Upper lobe of right lung (tissue), 1 donor: ENCODE results near the gene SYT17. TPM values are rescaled to one million over a fixed set of nuclear protein-coding genes. Genes with fewer than 3 reads are reported as not detected.

ENCODE experiments used
- ATAC-seq: fragments of 200-7000 bp; cut with Tn5 transposase; one replicate; pipeline ENCODE4 v1.9.1; 2020; ENCODE audit warnings: mild to moderate bottlenecking, moderate library complexity
- DNase-seq: peaks from one replicate; pipeline ENCODE4 v3.0.0-alpha.2; 2020
- H3K27ac ChIP-seq: fragments of 200-600 bp; one replicate; pipeline ENCODE4 v1.8.0; 2022
- H3K27me3 ChIP-seq: fragments of 200-600 bp; one replicate; pipeline ENCODE4 v1.8.0; 2022; ENCODE audit warnings: mild to moderate bottlenecking
- H3K36me3 ChIP-seq: fragments of 200-600 bp; one replicate; pipeline ENCODE4 v1.8.0; 2022
- H3K4me1 ChIP-seq: fragments of 200-600 bp; one replicate; pipeline ENCODE4 v1.8.0; 2022
- H3K4me3 ChIP-seq: fragments of 200-600 bp; one replicate; pipeline ENCODE4 v1.8.0; 2022; ENCODE audit warnings: mild to moderate bottlenecking
- H3K9me3 ChIP-seq: fragments of 200-600 bp; one replicate; pipeline ENCODE4 v1.8.0; 2022
- intact Hi-C: fragments of 100-400 bp; cut with DNase I; formaldehyde crosslinking; loops from one replicate; pipeline ENCODE4 v1.11.0; 2022
- total RNA-seq: library from RNA; stranded (reverse); fragmentation: NEBNext Ultra II Directional; extraction: Animal tissue kit (Norgen Biotek cat#: 25700); gene quantifications from one replicate; pipeline ENCODE4 v1.2.1, GENCODE V29; 2021
- TF ChIP-seq, protein P1 (sequence below): fragments of 200-600 bp; IDR thresholded peaks from one replicate; pipeline ENCODE4 v1.8.0; 2022; ENCODE audit warnings: antibody characterized with exemption
- donor health status: DM: no; HTN: yes; CAD: no; lungs with severe emphysema.

The SYT17 gene
- total RNA-seq, 1 donor from 2014 or later, result 13.7 TPM

DNA sequence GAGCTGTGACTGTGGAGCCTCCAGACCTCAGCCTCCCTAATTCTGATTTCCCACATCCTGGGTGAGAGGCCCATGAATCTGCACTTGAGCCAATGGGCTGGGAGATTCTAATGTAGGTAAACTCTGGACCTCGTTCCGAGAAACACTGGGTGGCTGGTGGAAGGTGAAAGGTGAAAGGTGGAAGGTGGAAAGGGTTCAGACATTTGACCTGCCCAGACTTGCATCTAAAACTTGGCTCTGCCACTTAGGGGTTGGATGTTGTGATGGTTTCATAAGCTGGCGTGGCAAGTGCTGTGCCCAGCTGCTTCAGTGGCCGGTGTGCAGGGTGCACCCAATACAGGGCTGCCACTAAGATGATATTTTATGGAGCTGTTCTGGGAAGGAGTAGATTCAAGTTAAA lies 24.8 kb downstream of the SYT17 start:
- Histone ChIP-seq H3K4me3 (no peak overlapping the region), H3K36me3 (no peaks in the 10 kb centered on the region), H3K4me1 (peaks cover 8% of the 10 kb centered on the region), H3K27me3 (no peaks in the 10 kb centered on the region), H3K9me3 (no peaks in the 10 kb centered on the region), H3K27ac (no peak overlapping the region)
- no peak for ATAC-seq
- DNase-seq, result no peak
- TF ChIP-seq, protein P1, sequence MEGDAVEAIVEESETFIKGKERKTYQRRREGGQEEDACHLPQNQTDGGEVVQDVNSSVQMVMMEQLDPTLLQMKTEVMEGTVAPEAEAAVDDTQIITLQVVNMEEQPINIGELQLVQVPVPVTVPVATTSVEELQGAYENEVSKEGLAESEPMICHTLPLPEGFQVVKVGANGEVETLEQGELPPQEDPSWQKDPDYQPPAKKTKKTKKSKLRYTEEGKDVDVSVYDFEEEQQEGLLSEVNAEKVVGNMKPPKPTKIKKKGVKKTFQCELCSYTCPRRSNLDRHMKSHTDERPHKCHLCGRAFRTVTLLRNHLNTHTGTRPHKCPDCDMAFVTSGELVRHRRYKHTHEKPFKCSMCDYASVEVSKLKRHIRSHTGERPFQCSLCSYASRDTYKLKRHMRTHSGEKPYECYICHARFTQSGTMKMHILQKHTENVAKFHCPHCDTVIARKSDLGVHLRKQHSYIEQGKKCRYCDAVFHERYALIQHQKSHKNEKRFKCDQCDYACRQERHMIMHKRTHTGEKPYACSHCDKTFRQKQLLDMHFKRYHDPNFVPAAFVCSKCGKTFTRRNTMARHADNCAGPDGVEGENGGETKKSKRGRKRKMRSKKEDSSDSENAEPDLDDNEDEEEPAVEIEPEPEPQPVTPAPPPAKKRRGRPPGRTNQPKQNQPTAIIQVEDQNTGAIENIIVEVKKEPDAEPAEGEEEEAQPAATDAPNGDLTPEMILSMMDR, result no peak
- intact Hi-C loops, result no loop called here

DNA sequence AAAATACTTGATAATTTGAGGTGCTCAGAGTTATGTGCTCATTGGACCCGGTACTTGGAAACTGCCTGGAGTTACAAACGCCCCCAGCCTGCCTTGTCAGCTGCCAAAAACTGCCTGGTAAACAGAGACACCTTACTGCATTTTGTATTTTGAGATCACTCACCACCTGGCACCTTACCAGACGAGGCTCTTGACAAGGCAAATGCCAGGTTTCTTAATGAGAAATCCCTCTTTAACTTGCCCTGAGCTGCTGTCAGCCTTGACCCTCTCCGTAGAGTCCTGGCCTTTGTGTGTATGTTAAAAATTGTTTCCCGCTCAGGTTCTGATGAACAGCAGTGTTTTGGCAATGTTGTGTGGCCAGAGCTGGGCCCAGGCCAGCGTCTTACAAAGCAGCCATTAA lies 28.8 kb downstream of the SYT17 start:
- ATAC-seq (peak; percentile 20), DNase-seq (no peak)
- Histone ChIP-seq H3K4me1 (no peaks in the 10 kb centered on the region), H3K9me3 (no peaks in the 10 kb centered on the region), H3K27ac (no peak overlapping the region), H3K36me3 (no peaks in the 10 kb centered on the region), H3K27me3 (no peaks in the 10 kb centered on the region), H3K4me3 (no peak overlapping the region)
- TF ChIP-seq, protein P1, result no peak
- intact Hi-C loops, result no loop called here

DNA sequence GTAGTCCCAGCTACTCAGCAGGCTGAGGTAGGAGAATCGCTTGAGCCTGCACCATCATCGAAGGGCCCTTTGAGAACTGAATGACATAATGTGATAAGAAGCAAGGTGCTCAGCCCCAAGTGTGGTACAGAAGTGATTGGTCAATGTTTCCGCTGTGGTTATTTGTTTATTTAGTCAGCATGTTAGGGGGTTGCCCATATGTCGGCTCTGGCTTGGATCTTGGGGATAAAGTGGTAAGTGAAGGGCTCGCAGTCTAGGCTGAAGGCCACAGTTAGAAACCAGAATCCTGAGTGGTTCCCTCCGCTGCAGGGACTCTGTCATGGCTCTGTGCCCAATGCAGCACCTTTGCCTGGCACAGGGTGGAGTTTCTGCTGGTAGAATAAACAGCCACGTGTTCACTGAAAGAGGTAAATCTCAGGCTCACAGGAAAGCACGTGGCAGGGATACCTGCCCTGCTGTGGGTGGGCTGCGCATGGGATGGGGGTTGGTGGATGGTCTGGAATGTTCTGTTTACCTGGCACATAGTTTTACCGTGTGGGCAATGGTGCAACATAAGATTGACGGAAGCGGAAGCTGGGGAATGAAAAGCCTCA lies 35.4 kb downstream of the SYT17 start:
- TF ChIP-seq, protein P1, result no peak
- intact Hi-C loops, result no loop called here
- H3K4me1 ChIP-seq, result no peaks in the 10 kb centered on the region
- ATAC-seq, result peak; percentile 87
- peak; percentile 84 for DNase-seq
- H3K27me3 ChIP-seq, result no peaks in the 10 kb centered on the region
- H3K4me3 ChIP-seq, result no peak overlapping the region
- no peaks in the 10 kb centered on the region for H3K36me3 ChIP-seq
- H3K27ac ChIP-seq, result peak overlapping the region; percentile 44
- no peaks in the 10 kb centered on the region for H3K9me3 ChIP-seq

DNA sequence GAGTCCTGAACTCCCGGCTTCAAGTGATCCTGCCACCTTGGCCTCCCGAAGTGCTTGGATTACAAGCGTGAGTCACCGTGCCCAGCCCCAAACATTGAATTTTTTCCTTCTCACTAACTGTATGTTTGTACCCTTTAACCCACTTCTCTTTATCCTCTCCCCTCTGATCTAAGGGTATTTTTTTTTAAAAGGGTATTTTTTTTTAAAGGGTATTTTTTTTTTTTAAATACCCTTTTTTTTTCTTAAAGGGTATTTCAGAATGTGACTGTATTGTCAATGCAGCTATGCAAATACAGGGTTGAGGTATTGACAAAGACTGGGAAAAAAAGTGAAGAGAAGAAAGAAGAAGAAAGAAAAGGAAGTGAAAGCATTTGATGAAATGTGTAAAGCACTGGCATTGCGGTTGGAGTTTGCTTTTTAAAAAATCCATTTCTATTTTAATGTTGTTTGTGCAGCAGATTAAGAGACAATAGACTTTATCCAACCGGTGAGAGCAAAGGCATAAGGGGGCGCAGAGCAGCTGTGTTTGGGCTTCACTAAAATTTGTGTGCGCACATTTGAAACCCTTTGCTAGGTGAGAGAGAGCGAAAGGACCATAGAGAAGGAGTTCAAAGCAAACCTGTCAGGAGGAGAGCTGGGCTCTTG lies 42.4 kb downstream of the SYT17 start:
- intact Hi-C loops, result no loop called here
- no peak overlapping the region for H3K27ac ChIP-seq
- TF ChIP-seq, protein P1, result no peak
- DNase-seq (no peak), ATAC-seq (peak; percentile 45)
- no peaks in the 10 kb centered on the region for H3K27me3 ChIP-seq
- no peaks in the 10 kb centered on the region for H3K4me1 ChIP-seq
- H3K9me3 ChIP-seq, result peaks cover 4% of the 10 kb centered on the region
- no peak overlapping the region for H3K4me3 ChIP-seq
- H3K36me3 ChIP-seq, result no peaks in the 10 kb centered on the region

DNA sequence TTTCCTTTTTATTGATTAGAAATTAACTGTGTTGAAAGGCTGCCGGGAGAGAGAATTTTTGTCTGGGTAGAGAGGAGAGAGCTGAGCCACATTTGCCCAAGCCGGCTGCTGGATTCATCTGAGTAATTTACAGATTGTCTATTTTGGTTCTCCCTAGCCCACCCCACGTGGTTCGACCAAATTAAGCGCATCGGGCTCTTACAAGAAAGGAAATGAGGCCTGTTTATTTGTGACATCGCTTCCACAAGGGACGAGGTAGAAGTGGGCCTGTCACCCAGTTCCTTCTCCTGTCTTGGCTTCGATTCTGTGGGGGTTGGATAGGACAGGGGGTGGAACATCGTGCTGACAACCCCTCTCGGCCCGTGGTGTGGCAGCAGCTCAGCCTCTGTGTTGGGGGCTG lies 42.9 kb downstream of the SYT17 start:
- intact Hi-C loops, result no loop called here
- Histone ChIP-seq H3K27ac (no peak overlapping the region), H3K27me3 (no peaks in the 10 kb centered on the region), H3K36me3 (no peaks in the 10 kb centered on the region), H3K4me1 (no peaks in the 10 kb centered on the region), H3K4me3 (no peak overlapping the region), H3K9me3 (peaks cover 4% of the 10 kb centered on the region)
- ATAC-seq, result peak; percentile 49
- TF ChIP-seq, protein P1, result no peak
- DNase-seq, result no peak
